ENCODE results near the gene ZCCHC24.

ZCCHC24 gene

GRCh38 chr10:79483948-79484347 lies 38.5 kb upstream of the ZCCHC24 start:
- FAIRE-seq (no peak), DNase-seq (ENCODE audit: insufficient read length) (no peak)
- TF ChIP-seq TAF1 (IDR thresholded peaks at IDR 0.05; ENCODE audit: borderline replicate concordance, low read depth, low read length): no peak
- no peak for TF ChIP-seq POLR2AphosphoS5 (IDR thresholded peaks at IDR 0.05; ENCODE audit: low read depth, low read length)
- no peak for TF ChIP-seq POLR2A (IDR thresholded peaks at IDR 0.05; ENCODE audit: low read depth, low read length)

- DNase-seq (ENCODE audit: insufficient read length): no peak
- TF ChIP-seq POLR2A (IDR thresholded peaks at IDR 0.05; ENCODE audit: low read depth, low read length) (no peak), TAF1 (IDR thresholded peaks at IDR 0.05; ENCODE audit: borderline replicate concordance, low read depth, low read length) (no peak), POLR2AphosphoS5 (IDR thresholded peaks at IDR 0.05; ENCODE audit: low read depth, low read length) (no peak)
- no peak for FAIRE-seq
Observed at GRCh38 chr10:79483299-79483698, 37.9 kb upstream of the ZCCHC24 start.

- no peak for TF ChIP-seq POLR2A (IDR thresholded peaks at IDR 0.05; ENCODE audit: low read depth, low read length)
- DNase-seq (ENCODE audit: insufficient read length) (no peak), FAIRE-seq (no peak)
Observed at GRCh38 chr10:79482741-79483140, 37.3 kb upstream of the ZCCHC24 start.

- FAIRE-seq (no peak), DNase-seq (ENCODE audit: insufficient read length) (no peak)
- no peak for TF ChIP-seq TAF1 (IDR thresholded peaks at IDR 0.05; ENCODE audit: borderline replicate concordance, low read depth, low read length)
- TF ChIP-seq POLR2AphosphoS5 (IDR thresholded peaks at IDR 0.05; ENCODE audit: low read depth, low read length): no peak
- TF ChIP-seq POLR2A (IDR thresholded peaks at IDR 0.05; ENCODE audit: low read depth, low read length): no peak
Observed at GRCh38 chr10:79482304-79482703, 36.9 kb upstream of the ZCCHC24 start.

GRCh38 chr10:79479283-79479909 lies 34.0 kb upstream of the ZCCHC24 start:
- TF ChIP-seq POLR2AphosphoS5 (IDR thresholded peaks at IDR 0.05; ENCODE audit: low read depth, low read length) (no peak), TAF1 (IDR thresholded peaks at IDR 0.05; ENCODE audit: borderline replicate concordance, low read depth, low read length) (no peak)
- FAIRE-seq (no peak), DNase-seq (ENCODE audit: insufficient read length) (no peak)

GRCh38 chr10:79477456-79477855 lies 32.0 kb upstream of the ZCCHC24 start:
- TF ChIP-seq TAF1 (IDR thresholded peaks at IDR 0.05; ENCODE audit: borderline replicate concordance, low read depth, low read length): no peak
- no peak for TF ChIP-seq POLR2AphosphoS5 (IDR thresholded peaks at IDR 0.05; ENCODE audit: low read depth, low read length)
- no peak for TF ChIP-seq POLR2A (IDR thresholded peaks at IDR 0.05; ENCODE audit: low read depth, low read length)

GRCh38 chr10:79476645-79477044 lies 31.2 kb upstream of the ZCCHC24 start:
- DNase-seq (ENCODE audit: insufficient read length) (no peak), FAIRE-seq (no peak)
- TF ChIP-seq POLR2A (IDR thresholded peaks at IDR 0.05; ENCODE audit: low read depth, low read length) (no peak), POLR2AphosphoS5 (IDR thresholded peaks at IDR 0.05; ENCODE audit: low read depth, low read length) (no peak), TAF1 (IDR thresholded peaks at IDR 0.05; ENCODE audit: borderline replicate concordance, low read depth, low read length) (no peak)

More at GRCh38 chr10:79477456-79477855, 32.0 kb upstream of the ZCCHC24 start:
- FAIRE-seq: no peak
- no peak for DNase-seq (ENCODE audit: insufficient read length)

- TF ChIP-seq TAF1 (IDR thresholded peaks at IDR 0.05; ENCODE audit: borderline replicate concordance, low read depth, low read length) (no peak), POLR2A (IDR thresholded peaks at IDR 0.05; ENCODE audit: low read depth, low read length) (no peak)
- FAIRE-seq: no peak
- no peak for DNase-seq (ENCODE audit: insufficient read length)
Observed at GRCh38 chr10:79475877-79476276, 30.5 kb upstream of the ZCCHC24 start.

- TF ChIP-seq POLR2A (IDR thresholded peaks at IDR 0.05; ENCODE audit: low read depth, low read length): no peak
- no peak for TF ChIP-seq TAF1 (IDR thresholded peaks at IDR 0.05; ENCODE audit: borderline replicate concordance, low read depth, low read length)
- no peak for TF ChIP-seq POLR2AphosphoS5 (IDR thresholded peaks at IDR 0.05; ENCODE audit: low read depth, low read length)
- no peak for FAIRE-seq
- DNase-seq (ENCODE audit: insufficient read length): no peak
Observed at GRCh38 chr10:79475119-79475653, 29.8 kb upstream of the ZCCHC24 start.

- TF ChIP-seq POLR2A (IDR thresholded peaks at IDR 0.05; ENCODE audit: low read depth, low read length) (no peak), POLR2AphosphoS5 (IDR thresholded peaks at IDR 0.05; ENCODE audit: low read depth, low read length) (no peak), TAF1 (IDR thresholded peaks at IDR 0.05; ENCODE audit: borderline replicate concordance, low read depth, low read length) (no peak)
- DNase-seq (ENCODE audit: insufficient read length) (no peak), FAIRE-seq (no peak)
Observed at GRCh38 chr10:79473496-79474095, 28.2 kb upstream of the ZCCHC24 start.

GRCh38 chr10:79472951-79473350 lies 27.5 kb upstream of the ZCCHC24 start:
- DNase-seq (ENCODE audit: insufficient read length) (no peak), FAIRE-seq (no peak)
- TF ChIP-seq POLR2A (IDR thresholded peaks at IDR 0.05; ENCODE audit: low read depth, low read length): no peak

GRCh38 chr10:79472449-79472848 lies 27.0 kb upstream of the ZCCHC24 start:
- DNase-seq (ENCODE audit: insufficient read length): no peak
- TF ChIP-seq TAF1 (IDR thresholded peaks at IDR 0.05; ENCODE audit: borderline replicate concordance, low read depth, low read length) (no peak), POLR2A (IDR thresholded peaks at IDR 0.05; ENCODE audit: low read depth, low read length) (no peak), POLR2AphosphoS5 (IDR thresholded peaks at IDR 0.05; ENCODE audit: low read depth, low read length) (no peak)
- FAIRE-seq: no peak
